Ecto neural progenitor cell (in vitro differentiated cells): ENCODE results near the gene PPP1R8.

Experiments
- DNase-seq: peaks from one replicate; pipeline ENCODE4 v3.0.0-alpha.2; 2018; ENCODE audit warnings: low spot score

Gene PPP1R8

DNA sequence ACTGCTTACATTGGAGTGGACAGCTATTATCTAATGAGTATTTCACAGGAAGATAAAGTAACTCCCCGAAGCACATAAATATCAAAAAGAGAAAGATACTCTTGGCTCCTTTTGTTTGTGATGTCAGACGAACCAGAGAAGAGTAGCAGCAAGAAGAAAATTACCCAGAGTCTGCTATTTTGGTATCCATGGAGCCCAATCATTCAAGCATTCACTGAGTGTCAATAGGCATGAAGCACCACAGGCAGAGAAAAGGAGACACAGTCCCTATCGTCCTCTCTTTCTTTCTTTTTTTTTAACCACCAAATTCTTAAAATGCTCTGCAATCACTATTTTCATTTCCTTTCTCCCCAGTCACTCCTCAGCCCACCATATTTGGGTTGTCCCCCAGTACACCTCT, 63.9 kb downstream of the PPP1R8 start:
- DNase-seq: no peak
